Metanephros (tissue), 1 donor: Measurements from ENCODE around the gene NACA2. TPM values are rescaled to one million over a fixed set of nuclear protein-coding genes. Genes with fewer than 3 reads are reported as not detected.

ENCODE experiments used
- total RNA-seq: library from RNA; depleted of rRNA; stranded (reverse); fragments of >200 nt; gene quantifications from one replicate; pipeline ENCODE4 v1.2.3, GENCODE V29; 2014

Gene NACA2
- total RNA-seq, result not detected

GRCh38 chr17:61591018-61591417 is at the start of gene NACA2:
Gene NACA2, minus strand, starts transcription at chr17:61591219. Its CDS starts 39 bp downstream, at chr17:61591180.

Other genes starting within 250 kb of the NACA2 start
- gene TBX2, start 191.4 kb downstream of the NACA2 start, total RNA-seq, result 103 TPM
- gene TBX4, start 138.8 kb downstream of the NACA2 start, total RNA-seq, result 0.58 TPM